Progenitor cell of endocrine pancreas (in vitro differentiated cells): ENCODE results near the gene LRRC31. TPM values are rescaled to one million over a fixed set of nuclear protein-coding genes. Genes with fewer than 3 reads are reported as not detected.

Source experiments
- DNase-seq: peaks from one replicate; pipeline ENCODE4 v3.0.0; 2021; ENCODE audit warnings: low spot score; ENCODE audit not compliant: unreplicated experiment
- H3K27ac Mint-ChIP-seq: 2 replicates; pipeline ENCODE4 v1.8.0; 2021; ENCODE audit warnings: mild to moderate bottlenecking, moderate library complexity, mixed read lengths
- H3K27me3 Mint-ChIP-seq: 2 replicates; pipeline ENCODE4 v1.8.0; 2021; ENCODE audit warnings: mixed read lengths
- H3K36me3 Mint-ChIP-seq: 2 replicates; pipeline ENCODE4 v1.8.0; 2022; ENCODE audit warnings: mixed read lengths; ENCODE audit not compliant: insufficient read depth
- H3K4me1 Mint-ChIP-seq: 2 replicates; pipeline ENCODE4 v1.8.0; 2021; ENCODE audit warnings: low read depth, mixed read lengths
- H3K4me3 Mint-ChIP-seq: 2 replicates; pipeline ENCODE4 v1.8.0; 2021; ENCODE audit warnings: low read depth, mild to moderate bottlenecking, moderate library complexity, mixed read lengths
- H3K9me3 Mint-ChIP-seq: 2 replicates; pipeline ENCODE4 v1.8.0; 2021; ENCODE audit warnings: low read depth, mixed read lengths
- CTCF ChIP-seq: fragments of 200-600 bp; sonication (generic); IDR thresholded peaks from one replicate; pipeline ENCODE4 v1.5.0; 2021; ENCODE audit warnings: antibody characterized with exemption, mild to moderate bottlenecking; ENCODE audit not compliant: unreplicated experiment
- total RNA-seq: library from RNA; stranded (reverse); gene quantifications from 2 replicates; pipeline ENCODE4 v1.2.1, GENCODE V29; 2021

LRRC31 gene
- total RNA-seq, 1 donor from 2014 or later, result 0.67 TPM

DNA sequence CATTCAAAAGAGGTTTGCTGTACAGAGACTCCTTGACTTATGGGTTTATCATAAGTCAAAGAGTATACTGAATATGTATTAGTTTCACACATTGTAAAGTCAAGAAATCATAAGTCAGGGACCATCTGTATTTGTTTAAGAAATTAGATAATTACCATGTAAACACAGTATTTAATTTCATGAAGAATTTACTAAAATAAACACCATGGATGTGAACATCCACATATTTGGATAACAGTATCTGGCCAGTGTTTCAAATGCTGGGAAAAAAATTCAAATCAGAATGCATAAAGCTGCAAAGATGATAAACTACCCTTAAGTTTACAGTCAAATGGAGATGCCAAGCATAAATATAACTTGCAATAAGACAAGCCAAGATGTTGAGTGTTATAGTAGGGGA is 79.5 kb downstream of the LRRC31 start:
- Mint-ChIP-seq H3K9me3 (no peaks in the 10 kb centered on the region), H3K27ac (peak overlapping the region; percentile 17), H3K36me3 (peaks cover 17% of the 10 kb centered on the region), H3K4me1 (no peaks in the 10 kb centered on the region), H3K4me3 (no peak overlapping the region), H3K27me3 (no peaks in the 10 kb centered on the region)
- no peak for DNase-seq
- TF ChIP-seq CTCF, result no peak

Other genes with a start within 250 kb of the LRRC31 start
- gene MECOM, start 206.2 kb downstream of the LRRC31 start, total RNA-seq, result 186 and 195 TPM in 2 replicates
- gene TERC, start 104.9 kb downstream of the LRRC31 start, total RNA-seq, result 9.1 and 12.4 TPM in 2 replicates
- gene ACTRT3, start 100.4 kb downstream of the LRRC31 start, total RNA-seq, result 2.1 and 2.6 TPM in 2 replicates
- 15.5 and 15.8 TPM in 2 replicates for gene MYNN, start 96.5 kb downstream of the LRRC31 start, total RNA-seq
- 0.31 and 0.42 TPM in 2 replicates for gene LRRIQ4, start 57.1 kb downstream of the LRRC31 start, total RNA-seq
- gene LRRC34, start 57.0 kb downstream of the LRRC31 start, total RNA-seq, result 6.6 and 7.0 TPM in 2 replicates
- gene SAMD7, start 41.6 kb upstream of the LRRC31 start, total RNA-seq, result not detected in 2 replicates
- 94.6 and 103 TPM in 2 replicates for gene SEC62, start 96.9 kb upstream of the LRRC31 start, total RNA-seq
- 33.7 and 44.3 TPM in 2 replicates for gene GPR160, start 168.1 kb upstream of the LRRC31 start, total RNA-seq